Transverse colon (tissue), 4 donors: ENCODE results near the gene RNF144A.

Experiments
- EP300 ChIP-seq: sonication (generic); formaldehyde crosslinking; IDR thresholded peaks from one replicate; pipeline ENCODE4 v1.6.1; 2017; ENCODE audit warnings: antibody characterized with exemption, low read depth
- POLR2A ChIP-seq: fragments of 450-650 bp; IDR thresholded peaks from one replicate; pipeline ENCODE4 v1.6.1; 2016; ENCODE audit warnings: antibody characterized with exemption, mild to moderate bottlenecking, moderate library complexity
- POLR2AphosphoS5 ChIP-seq, 3 donors: sonication (generic); formaldehyde crosslinking; IDR thresholded peaks; one replicate each; pipeline ENCODE4 v1.6.1; 2016; ENCODE audit warnings: antibody characterized with exemption in 3 of 3
- TF ChIP-seq, protein P1 (sequence below), 5 experiments: fragments of 200-600 bp in 3 of 5; fragments of 450-650 bp in 2 of 5; sonication (generic) in 3 of 5; IDR thresholded peaks; 1 replicate in 2 of 5; 2 replicates in 3 of 5; pipeline ENCODE4 v1.5.1; 2016 to 2017; ENCODE audit warnings: antibody characterized with exemption in 5 of 5, inconsistent platforms in 3 of 5, mild to moderate bottlenecking in 2 of 5, moderate library complexity in 1 of 5

DNA sequence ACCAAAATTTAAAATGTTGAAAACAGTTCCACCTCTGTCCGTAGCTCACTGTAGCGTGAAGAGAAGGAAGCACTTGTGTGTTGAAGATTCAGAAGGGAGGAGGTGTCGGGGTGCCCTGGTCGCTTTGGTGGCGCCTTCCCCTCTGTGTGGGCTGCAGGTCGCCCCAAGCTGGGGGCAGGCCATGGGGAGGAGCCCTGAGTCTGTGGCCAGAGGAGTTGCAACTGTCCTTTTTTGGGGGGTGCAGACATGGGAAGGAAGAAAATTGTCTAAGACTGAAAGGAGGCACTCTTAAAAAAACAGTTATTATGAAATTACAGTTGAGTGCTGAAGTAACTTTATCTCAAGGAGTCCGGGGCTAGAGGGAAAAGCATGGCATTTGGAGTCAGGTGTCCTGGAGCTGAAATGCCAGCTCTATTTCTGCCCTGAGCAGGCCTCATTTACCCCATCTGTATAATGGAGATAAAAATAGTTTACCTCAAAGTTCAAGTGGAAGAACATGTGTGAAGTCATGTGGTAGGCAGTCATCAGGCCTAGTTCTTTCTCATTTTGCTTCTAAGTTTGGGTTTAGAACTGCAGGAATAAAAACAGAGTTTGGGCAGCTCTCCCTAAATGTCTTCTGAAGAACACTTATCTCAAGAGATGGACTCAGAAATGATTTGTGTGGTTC lies 82.1 kb downstream of the RNF144A start:
- TF ChIP-seq, protein P1, sequence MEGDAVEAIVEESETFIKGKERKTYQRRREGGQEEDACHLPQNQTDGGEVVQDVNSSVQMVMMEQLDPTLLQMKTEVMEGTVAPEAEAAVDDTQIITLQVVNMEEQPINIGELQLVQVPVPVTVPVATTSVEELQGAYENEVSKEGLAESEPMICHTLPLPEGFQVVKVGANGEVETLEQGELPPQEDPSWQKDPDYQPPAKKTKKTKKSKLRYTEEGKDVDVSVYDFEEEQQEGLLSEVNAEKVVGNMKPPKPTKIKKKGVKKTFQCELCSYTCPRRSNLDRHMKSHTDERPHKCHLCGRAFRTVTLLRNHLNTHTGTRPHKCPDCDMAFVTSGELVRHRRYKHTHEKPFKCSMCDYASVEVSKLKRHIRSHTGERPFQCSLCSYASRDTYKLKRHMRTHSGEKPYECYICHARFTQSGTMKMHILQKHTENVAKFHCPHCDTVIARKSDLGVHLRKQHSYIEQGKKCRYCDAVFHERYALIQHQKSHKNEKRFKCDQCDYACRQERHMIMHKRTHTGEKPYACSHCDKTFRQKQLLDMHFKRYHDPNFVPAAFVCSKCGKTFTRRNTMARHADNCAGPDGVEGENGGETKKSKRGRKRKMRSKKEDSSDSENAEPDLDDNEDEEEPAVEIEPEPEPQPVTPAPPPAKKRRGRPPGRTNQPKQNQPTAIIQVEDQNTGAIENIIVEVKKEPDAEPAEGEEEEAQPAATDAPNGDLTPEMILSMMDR (IDR thresholded peaks at IDR 0.05), result no peak
- no peak for TF ChIP-seq POLR2AphosphoS5 (IDR thresholded peaks at IDR 0.05)
- no peak for TF ChIP-seq POLR2A
- TF ChIP-seq EP300, result no peak
